B cell (primary cell): Measurements from ENCODE around the gene MAP3K5.
"Not testable (repeated sequence)": the region's sequence is repeated elsewhere in the genome, so short reads cannot be mapped to it uniquely, and the experiment has no call there.

Experiments used
- EZH2 ChIP-seq: IDR thresholded peaks from 2 replicates; pipeline ENCODE4 v1.6.1; 2012; ENCODE audit warnings: borderline replicate concordance, low read depth, mild to moderate bottlenecking, moderate library complexity, low read length; ENCODE audit not compliant: insufficient read depth, poor library complexity, severe bottlenecking
- TF ChIP-seq, protein P1 (sequence below): fragments of 200-600 bp; IDR thresholded peaks from one replicate; pipeline ENCODE4 v1.8.0; 2022; ENCODE audit warnings: antibody characterized with exemption, mild to moderate bottlenecking

DNA sequence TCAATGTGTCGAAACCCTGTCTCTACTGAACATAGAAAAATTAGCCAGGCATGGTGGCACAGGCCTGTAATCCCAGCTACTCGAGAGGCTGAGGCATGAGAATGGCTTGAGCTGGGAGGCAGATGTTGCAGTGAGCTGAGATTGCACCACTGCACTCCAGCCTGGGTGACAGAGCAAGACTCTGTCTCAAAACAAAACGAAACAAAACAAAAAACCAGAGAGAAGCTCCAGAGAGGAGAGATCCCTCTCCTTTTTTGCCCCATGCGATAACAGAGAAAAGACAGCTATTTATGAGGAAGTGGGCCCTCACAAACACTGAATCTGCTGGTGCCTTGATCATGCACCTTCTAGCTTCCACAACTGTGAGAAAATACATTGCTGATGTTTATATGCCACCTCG lies 31.5 kb downstream of the MAP3K5 start:
- TF ChIP-seq, protein P1, sequence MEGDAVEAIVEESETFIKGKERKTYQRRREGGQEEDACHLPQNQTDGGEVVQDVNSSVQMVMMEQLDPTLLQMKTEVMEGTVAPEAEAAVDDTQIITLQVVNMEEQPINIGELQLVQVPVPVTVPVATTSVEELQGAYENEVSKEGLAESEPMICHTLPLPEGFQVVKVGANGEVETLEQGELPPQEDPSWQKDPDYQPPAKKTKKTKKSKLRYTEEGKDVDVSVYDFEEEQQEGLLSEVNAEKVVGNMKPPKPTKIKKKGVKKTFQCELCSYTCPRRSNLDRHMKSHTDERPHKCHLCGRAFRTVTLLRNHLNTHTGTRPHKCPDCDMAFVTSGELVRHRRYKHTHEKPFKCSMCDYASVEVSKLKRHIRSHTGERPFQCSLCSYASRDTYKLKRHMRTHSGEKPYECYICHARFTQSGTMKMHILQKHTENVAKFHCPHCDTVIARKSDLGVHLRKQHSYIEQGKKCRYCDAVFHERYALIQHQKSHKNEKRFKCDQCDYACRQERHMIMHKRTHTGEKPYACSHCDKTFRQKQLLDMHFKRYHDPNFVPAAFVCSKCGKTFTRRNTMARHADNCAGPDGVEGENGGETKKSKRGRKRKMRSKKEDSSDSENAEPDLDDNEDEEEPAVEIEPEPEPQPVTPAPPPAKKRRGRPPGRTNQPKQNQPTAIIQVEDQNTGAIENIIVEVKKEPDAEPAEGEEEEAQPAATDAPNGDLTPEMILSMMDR: not testable (repeated sequence)
- not testable (repeated sequence) for TF ChIP-seq EZH2
